PFSK-1 (cell line): ENCODE measurements around the gene CBLN3.

Experiments
- POLR2AphosphoS5 ChIP-seq: IDR thresholded peaks from 2 replicates; pipeline ENCODE4 v1.6.1; 2012; ENCODE audit warnings: low read depth, mild to moderate bottlenecking, control low read depth, low read length, moderate library complexity
- SIN3A ChIP-seq: IDR thresholded peaks from 2 replicates; pipeline ENCODE4 v1.6.1; 2012; ENCODE audit warnings: mild to moderate bottlenecking, low read length, moderate library complexity, borderline replicate concordance; ENCODE audit not compliant: insufficient read depth
- TAF1 ChIP-seq: IDR thresholded peaks from 2 replicates; pipeline ENCODE4 v1.6.1; 2012; ENCODE audit warnings: low read length, control low read depth, borderline replicate concordance; ENCODE audit not compliant: insufficient read depth
- TF ChIP-seq, protein P1 (sequence below), 2 experiments: IDR thresholded peaks; 2 replicates each; pipeline versions ENCODE4 v1.6.1 to v1.8.0; 2011 to 2012; ENCODE audit warnings: low read depth in 2 of 2, low read length in 2 of 2, control low read depth in 1 of 2, inconsistent platforms in 1 of 2, mild to moderate bottlenecking in 1 of 2, moderate library complexity in 1 of 2; ENCODE audit not compliant: insufficient read depth in 1 of 2

DNA sequence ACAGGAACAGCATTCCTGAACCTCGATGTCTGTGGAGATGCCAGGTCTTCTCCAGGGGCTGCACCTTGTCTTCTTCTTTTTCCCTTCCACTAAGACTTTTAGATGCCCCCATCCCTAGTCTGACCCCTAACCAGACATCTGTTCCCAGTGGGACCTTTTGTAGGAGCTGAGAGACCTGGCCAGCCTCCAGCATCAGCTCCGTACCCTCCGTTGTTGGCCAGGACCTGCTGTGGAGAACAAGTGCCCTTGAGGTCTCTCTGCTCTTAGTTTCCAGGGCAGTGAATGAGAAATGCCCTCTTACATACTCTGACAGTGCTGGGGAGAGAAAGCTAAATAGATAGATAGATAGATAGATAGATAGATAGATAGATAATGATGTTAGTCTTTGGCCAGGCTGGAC lies 29.9 kb upstream of the CBLN3 start:
- TF ChIP-seq, protein P1, sequence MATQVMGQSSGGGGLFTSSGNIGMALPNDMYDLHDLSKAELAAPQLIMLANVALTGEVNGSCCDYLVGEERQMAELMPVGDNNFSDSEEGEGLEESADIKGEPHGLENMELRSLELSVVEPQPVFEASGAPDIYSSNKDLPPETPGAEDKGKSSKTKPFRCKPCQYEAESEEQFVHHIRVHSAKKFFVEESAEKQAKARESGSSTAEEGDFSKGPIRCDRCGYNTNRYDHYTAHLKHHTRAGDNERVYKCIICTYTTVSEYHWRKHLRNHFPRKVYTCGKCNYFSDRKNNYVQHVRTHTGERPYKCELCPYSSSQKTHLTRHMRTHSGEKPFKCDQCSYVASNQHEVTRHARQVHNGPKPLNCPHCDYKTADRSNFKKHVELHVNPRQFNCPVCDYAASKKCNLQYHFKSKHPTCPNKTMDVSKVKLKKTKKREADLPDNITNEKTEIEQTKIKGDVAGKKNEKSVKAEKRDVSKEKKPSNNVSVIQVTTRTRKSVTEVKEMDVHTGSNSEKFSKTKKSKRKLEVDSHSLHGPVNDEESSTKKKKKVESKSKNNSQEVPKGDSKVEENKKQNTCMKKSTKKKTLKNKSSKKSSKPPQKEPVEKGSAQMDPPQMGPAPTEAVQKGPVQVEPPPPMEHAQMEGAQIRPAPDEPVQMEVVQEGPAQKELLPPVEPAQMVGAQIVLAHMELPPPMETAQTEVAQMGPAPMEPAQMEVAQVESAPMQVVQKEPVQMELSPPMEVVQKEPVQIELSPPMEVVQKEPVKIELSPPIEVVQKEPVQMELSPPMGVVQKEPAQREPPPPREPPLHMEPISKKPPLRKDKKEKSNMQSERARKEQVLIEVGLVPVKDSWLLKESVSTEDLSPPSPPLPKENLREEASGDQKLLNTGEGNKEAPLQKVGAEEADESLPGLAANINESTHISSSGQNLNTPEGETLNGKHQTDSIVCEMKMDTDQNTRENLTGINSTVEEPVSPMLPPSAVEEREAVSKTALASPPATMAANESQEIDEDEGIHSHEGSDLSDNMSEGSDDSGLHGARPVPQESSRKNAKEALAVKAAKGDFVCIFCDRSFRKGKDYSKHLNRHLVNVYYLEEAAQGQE (IDR thresholded peaks at IDR 0.05; ENCODE audit: insufficient read depth in 1 of 2, low read depth in 2 of 2, low read length in 2 of 2): no peak
- TF ChIP-seq POLR2AphosphoS5 (no peak), TAF1 (no peak), SIN3A (no peak)
